ENCODE data around the gene ERCC6. TPM values are rescaled to one million over a fixed set of nuclear protein-coding genes. Genes with fewer than 3 reads are reported as not detected.

ERCC6 gene
- total and polyA plus RNA-seq, 10 of the 15 experiments (the other 5 are each of a cell fraction or from before 2014, with no cell fraction given): 4.3 to 15.6 (median 7.8) TPM

DNA sequence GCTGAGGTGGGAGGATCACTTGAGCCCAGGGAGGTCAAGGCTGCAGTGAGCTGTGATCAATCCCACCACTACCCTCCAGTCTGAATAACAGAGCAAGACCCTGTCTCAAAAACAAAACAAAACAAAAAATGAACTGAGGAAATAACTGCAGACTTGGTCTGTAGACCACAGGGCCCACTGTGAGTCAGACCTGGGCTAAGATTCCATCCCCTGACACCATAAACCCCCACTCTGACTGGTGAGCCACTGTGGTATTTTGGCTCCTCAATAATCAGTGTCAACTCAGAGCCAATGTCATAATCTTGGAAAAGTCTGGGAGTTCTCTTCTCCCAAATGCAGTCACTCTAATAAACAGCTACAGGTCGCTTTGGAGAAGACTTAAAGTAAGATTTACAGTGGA is 24.0 kb upstream of the ERCC6 start:
- DNase-seq (ENCODE audit: low read depth, low spot score) (no peak), FAIRE-seq (no peak), ATAC-seq (no peak)
- TF ChIP-seq, protein P1, sequence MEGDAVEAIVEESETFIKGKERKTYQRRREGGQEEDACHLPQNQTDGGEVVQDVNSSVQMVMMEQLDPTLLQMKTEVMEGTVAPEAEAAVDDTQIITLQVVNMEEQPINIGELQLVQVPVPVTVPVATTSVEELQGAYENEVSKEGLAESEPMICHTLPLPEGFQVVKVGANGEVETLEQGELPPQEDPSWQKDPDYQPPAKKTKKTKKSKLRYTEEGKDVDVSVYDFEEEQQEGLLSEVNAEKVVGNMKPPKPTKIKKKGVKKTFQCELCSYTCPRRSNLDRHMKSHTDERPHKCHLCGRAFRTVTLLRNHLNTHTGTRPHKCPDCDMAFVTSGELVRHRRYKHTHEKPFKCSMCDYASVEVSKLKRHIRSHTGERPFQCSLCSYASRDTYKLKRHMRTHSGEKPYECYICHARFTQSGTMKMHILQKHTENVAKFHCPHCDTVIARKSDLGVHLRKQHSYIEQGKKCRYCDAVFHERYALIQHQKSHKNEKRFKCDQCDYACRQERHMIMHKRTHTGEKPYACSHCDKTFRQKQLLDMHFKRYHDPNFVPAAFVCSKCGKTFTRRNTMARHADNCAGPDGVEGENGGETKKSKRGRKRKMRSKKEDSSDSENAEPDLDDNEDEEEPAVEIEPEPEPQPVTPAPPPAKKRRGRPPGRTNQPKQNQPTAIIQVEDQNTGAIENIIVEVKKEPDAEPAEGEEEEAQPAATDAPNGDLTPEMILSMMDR (IDR thresholded peaks at IDR 0.05 in 2 of 3, conservative IDR thresholded peaks at IDR 0.05 in 1 of 3; ENCODE audit: control insufficient read depth in 2 of 3, extremely low read depth in 1 of 3, insufficient read depth in 1 of 3, low read depth in 3 of 3, low read length in 3 of 3): no peak
- TF ChIP-seq, protein P2, sequence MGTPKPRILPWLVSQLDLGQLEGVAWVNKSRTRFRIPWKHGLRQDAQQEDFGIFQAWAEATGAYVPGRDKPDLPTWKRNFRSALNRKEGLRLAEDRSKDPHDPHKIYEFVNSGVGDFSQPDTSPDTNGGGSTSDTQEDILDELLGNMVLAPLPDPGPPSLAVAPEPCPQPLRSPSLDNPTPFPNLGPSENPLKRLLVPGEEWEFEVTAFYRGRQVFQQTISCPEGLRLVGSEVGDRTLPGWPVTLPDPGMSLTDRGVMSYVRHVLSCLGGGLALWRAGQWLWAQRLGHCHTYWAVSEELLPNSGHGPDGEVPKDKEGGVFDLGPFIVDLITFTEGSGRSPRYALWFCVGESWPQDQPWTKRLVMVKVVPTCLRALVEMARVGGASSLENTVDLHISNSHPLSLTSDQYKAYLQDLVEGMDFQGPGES (IDR thresholded peaks at IDR 0.05): no peak
- no peaks in the 10 kb centered on the region; the same call in 1 of the 3 replicates for H3K9me3 ChIP-seq (replicated peaks; ENCODE audit: control insufficient read depth, insufficient read depth, low read length)
- no peak overlapping the region for H3K9ac ChIP-seq (ENCODE audit: control insufficient read depth, insufficient read depth, low read length)
- in situ Hi-C loops (cut with MboI) (no loop called here), intact Hi-C loops (cut with micrococcal nuclease; ENCODE audit: unreplicated experiment) (no loop called here)
- BruUV-seq (replicated peaks): no TSS peak
- POLR2A ChIA-PET: no interaction called here
- no peak overlapping the region for H3K4me2 ChIP-seq (ENCODE audit: control insufficient read depth, insufficient read depth)
- WGBS (ENCODE audit: insufficient coverage, insufficient replicate concordance, low lambda C conversion rate, missing lambda C conversion rate): 0% methylated on average over 1 of the region's 1 CpG
- no peaks in the 10 kb centered on the region for H3K4me1 ChIP-seq (ENCODE audit: control insufficient read depth, insufficient read depth, low read length)
- H3K4me3 ChIP-seq: no peak overlapping the region
- SMC1A ChIA-PET (ENCODE audit: uncharacterized antibody, unreplicated experiment): no interaction called here
- H3K27ac ChIP-seq (ENCODE audit: control insufficient read depth, insufficient read depth): no peak overlapping the region
- no peaks in the 10 kb centered on the region for H4K20me1 ChIP-seq (ENCODE audit: control insufficient read depth, insufficient read depth)
- no peaks in the 10 kb centered on the region for H3K36me3 ChIP-seq (ENCODE audit: control insufficient read depth in 2 of 2, insufficient read depth in 2 of 2, low read length in 1 of 2)
- H2AFZ ChIP-seq (ENCODE audit: control insufficient read depth, low read depth, low read length): no peak overlapping the region
- no peaks in the 10 kb centered on the region for H3K79me2 ChIP-seq (ENCODE audit: control insufficient read depth, insufficient read depth, low read length)
- H3K27me3 ChIP-seq (replicated peaks in 1 of 2; ENCODE audit: control insufficient read depth in 2 of 2, insufficient read depth in 2 of 2, low read length in 1 of 2): no peaks in the 10 kb centered on the region
- CTCF ChIA-PET: interaction anchor here (0.5 kb wide), 1 partner anchor 701 kb away, joined by 3 read pairs; no protein-coding TSS in a partner anchor
- RAD21 ChIA-PET (ENCODE audit: unreplicated experiment): no interaction called here

DNA sequence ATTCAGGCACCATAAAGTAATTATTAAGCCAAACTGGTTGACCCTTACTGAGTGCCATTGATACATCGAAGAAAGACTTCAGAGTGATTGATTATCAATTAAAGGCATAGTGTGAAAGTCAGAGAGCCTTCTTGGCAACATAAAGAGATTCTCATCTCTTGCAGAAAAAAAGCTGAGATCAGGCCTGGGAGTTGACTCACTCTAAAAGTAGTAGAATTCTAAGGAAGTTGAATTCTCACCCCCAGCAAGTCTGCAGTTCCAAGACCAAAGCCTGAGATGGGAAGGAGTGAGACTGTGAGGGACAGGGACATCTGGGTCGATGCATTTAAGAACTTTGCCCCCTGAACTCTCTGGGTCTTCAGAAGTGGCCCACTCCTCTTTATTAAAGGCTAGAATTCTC is 21.6 kb upstream of the ERCC6 start:
- BruUV-seq (replicated peaks): no TSS peak
- ChIA-PET SMC1A (ENCODE audit: uncharacterized antibody, unreplicated experiment) (no interaction called here), CTCF (no interaction called here), RAD21 (ENCODE audit: unreplicated experiment) (no interaction called here), POLR2A (no interaction called here)
- no peaks in the 10 kb centered on the region for H3K36me3 ChIP-seq (ENCODE audit: control insufficient read depth in 2 of 2, insufficient read depth in 2 of 2, low read length in 1 of 2)
- ATAC-seq (no peak), DNase-seq (ENCODE audit: low read depth, low spot score) (no peak), FAIRE-seq (no peak)
- H2AFZ ChIP-seq (ENCODE audit: control insufficient read depth, low read depth, low read length): no peak overlapping the region
- no peaks in the 10 kb centered on the region for H3K79me2 ChIP-seq (ENCODE audit: control insufficient read depth, insufficient read depth, low read length)
- intact Hi-C loops (cut with micrococcal nuclease; ENCODE audit: unreplicated experiment): no loop called here
- no peaks in the 10 kb centered on the region for H3K9me3 ChIP-seq (replicated peaks; ENCODE audit: control insufficient read depth, insufficient read depth, low read length)
- no peaks in the 10 kb centered on the region for H4K20me1 ChIP-seq (ENCODE audit: control insufficient read depth, insufficient read depth)
- peaks cover 7% of the 10 kb centered on the region for H3K4me1 ChIP-seq (ENCODE audit: control insufficient read depth, insufficient read depth, low read length)
- H3K27me3 ChIP-seq (replicated peaks in 1 of 2; ENCODE audit: control insufficient read depth in 2 of 2, insufficient read depth in 2 of 2, low read length in 1 of 2): no peaks in the 10 kb centered on the region
- H3K4me2 ChIP-seq (ENCODE audit: control insufficient read depth, insufficient read depth): no peak overlapping the region
- 20% methylated on average over 2 of the region's 2 CpGs for WGBS (ENCODE audit: insufficient coverage, insufficient replicate concordance, low lambda C conversion rate, missing lambda C conversion rate)
- H3K27ac ChIP-seq (ENCODE audit: control insufficient read depth, insufficient read depth): no peak overlapping the region
- H3K9ac ChIP-seq (ENCODE audit: control insufficient read depth, insufficient read depth, low read length): no peak overlapping the region
- no peak overlapping the region for H3K4me3 ChIP-seq
- in situ Hi-C loops (cut with MboI): no loop called here
- TF ChIP-seq KAT2A (conservative IDR thresholded peaks at IDR 0.05; ENCODE audit: control insufficient read depth, low read depth, low read length) (no peak), SMARCA5 (IDR thresholded peaks at IDR 0.05) (no peak), TCF7 (IDR thresholded peaks at IDR 0.05; ENCODE audit: borderline replicate concordance) (no peak), KLF5 (IDR thresholded peaks at IDR 0.05; ENCODE audit: partially characterized antibody) (no peak), POLR2A (IDR thresholded peaks at IDR 0.05; ENCODE audit: low read depth, low read length) (no peak), ZNF207 (IDR thresholded peaks at IDR 0.05; ENCODE audit: borderline replicate concordance) (no peak), MYB (IDR thresholded peaks at IDR 0.05; ENCODE audit: borderline replicate concordance, low read depth, low read length) (no peak), NR2C2 (IDR thresholded peaks at IDR 0.05; ENCODE audit: borderline replicate concordance, control insufficient read depth, insufficient read length, low read depth) (no peak), SMC3 (IDR thresholded peaks at IDR 0.05; ENCODE audit: borderline replicate concordance, low read length) (no peak), TCF12 (IDR thresholded peaks at IDR 0.05; ENCODE audit: low read depth, low read length) (no peak), YY1 (IDR thresholded peaks at IDR 0.05; ENCODE audit: low read depth, low read length) (no peak), ZNF384 (IDR thresholded peaks at IDR 0.05; ENCODE audit: borderline replicate concordance, low read depth, low read length) (no peak), ZNF274 (IDR thresholded peaks at IDR 0.05; ENCODE audit: insufficient read depth, insufficient read length) (no peak), DPF2 (IDR thresholded peaks at IDR 0.05) (no peak)

Data from GM12878 (cell line).